Stimulated activated CD4-positive, alpha-beta T cell treated with anti-CD3 and anti-CD28 coated beads, Interleukin-2, amount 100 ng/mL, for 48 hours (primary cell): ENCODE results near the gene OTULINL.
"Not testable (repeated sequence)": the region's sequence is repeated elsewhere in the genome, so short reads cannot be mapped to it uniquely, and the experiment has no call there.

Source experiments
- DNase-seq, 2 donors: peaks; one replicate each; pipeline ENCODE4 v3.0.0-alpha.2; 2020

The OTULINL gene

DNA sequence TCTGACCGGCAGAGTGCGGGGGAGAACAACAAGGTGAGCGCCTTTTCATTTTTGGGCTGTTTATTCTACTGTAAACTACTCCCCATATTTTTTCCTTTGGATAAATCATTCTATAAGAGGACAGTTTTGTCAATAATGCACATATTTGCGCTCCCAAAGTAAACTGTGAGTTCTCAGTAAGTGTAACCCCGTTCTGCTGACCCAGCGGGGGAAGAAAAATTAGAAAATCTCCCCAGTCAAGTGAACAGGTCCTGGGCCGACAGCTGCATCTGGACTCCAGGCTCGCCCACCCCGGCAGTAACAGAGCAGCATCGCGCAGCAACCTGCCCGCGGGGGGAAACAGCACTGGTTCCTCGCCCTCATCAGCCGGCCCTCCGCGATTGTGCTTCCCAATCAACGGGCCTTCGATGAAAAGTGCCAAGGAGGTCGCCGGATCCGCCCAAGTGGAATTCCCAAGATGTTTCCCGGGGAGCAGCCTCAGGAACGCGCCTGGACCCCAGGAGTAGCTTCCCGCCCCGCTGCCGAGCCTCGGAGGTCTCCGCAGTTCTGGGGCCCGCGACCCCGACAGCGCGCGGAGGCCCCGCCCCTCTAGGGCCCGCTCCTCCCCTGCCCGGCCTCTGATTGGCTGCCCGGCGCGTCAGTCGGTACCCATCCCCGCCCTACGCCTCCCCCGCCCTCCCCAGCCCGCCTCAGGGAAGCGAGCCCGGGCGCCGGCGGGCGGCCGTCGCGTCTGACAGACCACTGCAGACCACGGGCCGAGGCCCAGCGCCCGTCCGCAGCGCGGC is at the start of gene OTULINL:
Gene OTULINL, plus strand, starts transcription at position 687 of the 785 bp plus-strand sequence. CDS start 103 bp downstream, outside the sequence.
- DNase-seq = peak; percentile 84 to 86

DNA sequence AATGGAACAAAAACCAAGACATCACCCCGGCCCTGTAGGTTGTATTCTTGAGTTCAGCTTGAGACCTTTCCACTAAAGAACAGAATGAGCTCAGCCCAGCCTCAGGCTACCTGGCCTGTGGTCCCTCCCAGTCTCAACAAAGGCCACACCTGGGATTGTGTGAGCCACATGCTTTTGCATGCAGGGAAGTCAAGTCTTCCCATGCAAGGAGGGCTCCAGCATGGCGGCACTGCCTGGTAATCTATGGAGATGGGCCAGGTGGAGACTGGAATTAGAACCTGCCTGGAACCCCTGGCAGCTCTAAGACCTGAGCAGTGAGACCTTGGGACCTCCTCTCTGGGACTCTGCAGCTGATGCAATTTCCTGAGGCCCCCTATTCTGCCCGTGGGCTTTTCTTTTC is 49.4 kb upstream of the OTULINL start:
- DNase-seq = no peak

DNA sequence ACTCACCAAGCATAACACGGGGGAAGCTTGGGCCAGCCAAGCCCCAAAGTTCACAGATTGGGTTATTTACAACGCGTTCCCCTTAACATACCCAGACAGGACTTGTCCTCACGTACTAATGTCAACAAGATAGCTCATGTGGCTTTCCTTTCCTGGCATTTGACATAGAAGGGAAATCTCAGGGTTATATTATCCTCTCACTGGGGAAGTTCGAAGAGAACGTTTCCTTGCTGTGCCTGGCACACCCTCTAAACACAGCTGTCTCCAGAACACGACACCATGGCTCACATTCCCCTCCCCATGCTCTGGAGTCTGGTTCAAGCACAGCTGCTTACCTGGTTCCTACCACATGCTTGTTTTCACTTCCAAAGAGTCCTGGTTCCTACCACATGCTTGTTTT is 46.8 kb upstream of the OTULINL start:
- DNase-seq = no peak

DNA sequence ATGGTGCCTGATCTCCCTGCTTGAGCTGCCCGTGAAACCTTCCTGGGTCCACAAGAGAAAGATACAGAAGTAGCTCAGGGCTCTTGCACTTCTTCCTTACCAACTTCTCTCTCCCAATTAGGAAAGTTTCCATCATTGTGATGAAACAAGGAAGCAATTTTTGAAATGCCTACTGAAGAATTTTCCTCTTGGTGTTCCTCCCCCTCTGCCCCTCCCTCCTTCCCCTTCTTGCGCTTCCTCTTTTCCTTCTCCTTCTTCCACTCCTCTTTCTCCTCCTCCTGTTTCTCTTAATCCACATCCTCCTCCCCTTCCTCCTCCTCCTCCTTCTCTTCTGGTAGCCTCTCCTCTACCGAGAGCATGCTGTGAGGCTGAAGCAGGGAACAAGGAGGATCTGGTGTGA is 36.3 kb upstream of the OTULINL start:
- DNase-seq = no peak

DNA sequence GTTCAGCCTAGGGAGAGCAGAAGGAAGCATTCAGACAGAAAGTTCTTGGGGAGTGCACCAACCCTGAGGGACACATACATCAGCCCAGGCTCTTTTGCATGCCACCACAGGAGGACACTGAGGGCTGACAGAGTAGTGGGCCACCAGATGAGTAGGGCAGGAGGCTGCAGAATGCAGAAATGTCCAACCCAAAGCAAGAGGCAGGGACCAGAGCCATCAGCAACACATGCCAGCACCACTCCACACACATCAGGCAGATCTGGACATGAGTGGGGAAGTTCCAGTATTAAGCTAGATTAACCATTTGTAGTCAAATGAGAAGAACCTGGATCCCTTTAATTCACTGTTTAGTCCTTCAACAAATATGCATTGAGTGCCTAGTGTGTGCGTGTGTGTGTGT is 35.7 kb upstream of the OTULINL start:
- no peak for DNase-seq

DNA sequence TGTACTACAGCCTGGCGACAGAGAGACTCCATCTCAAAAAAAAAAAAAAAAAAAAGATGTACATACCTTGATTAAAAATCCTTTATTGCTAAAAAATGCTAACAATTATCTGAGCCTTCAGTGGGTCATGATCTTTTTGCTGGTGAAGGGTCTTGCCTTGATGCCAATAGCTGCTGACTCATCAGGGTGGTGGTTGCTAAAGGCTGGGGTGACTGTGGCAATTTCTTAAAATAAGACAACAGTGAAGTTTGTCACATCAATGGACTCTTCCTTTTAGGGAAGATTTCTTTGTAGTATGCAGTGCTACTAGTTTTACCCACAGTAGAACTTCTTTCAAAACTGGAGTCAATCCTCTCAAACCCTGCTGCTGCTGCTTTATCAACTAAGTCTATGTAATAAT is 33.9 kb upstream of the OTULINL start:
- no peak for DNase-seq

DNA sequence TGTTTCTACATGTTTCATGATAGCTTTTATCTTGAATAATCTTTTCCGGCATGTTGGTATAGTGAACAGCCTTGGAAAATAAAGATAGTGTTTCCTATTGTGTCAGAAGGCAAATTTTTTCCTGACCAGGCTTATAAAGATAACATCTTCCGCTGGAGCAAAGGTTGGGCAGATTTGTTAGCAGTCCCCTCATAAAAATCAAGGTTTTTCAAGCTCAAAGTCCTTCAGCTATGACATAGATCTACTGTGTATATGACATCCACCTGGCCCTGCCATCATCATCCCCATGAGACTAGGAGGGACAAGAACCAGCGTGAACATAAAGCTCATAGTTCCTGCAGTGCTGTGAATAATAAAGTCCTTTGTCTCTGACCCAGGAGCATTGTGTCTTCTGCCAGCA is 30.4 kb upstream of the OTULINL start:
- DNase-seq = no peak

DNA sequence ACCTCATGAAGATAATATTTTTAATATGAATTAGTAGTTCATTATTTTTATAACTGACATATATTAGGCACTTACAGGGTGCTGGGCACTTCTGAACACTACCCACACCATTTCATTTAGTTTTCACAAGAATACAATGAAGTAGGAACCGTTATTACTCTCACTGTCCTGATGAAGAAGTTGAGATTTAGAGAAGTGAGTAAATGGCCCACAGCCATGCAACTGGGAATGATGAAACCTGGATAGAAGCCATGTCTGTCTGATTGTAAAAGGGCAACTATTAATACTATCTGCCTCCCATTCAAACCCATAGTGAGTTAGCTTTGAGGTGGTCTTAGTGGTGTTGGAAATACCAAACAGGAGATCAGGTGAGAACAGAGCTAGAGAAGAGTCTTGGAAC is 29.6 kb upstream of the OTULINL start:
- no peak for DNase-seq

DNA sequence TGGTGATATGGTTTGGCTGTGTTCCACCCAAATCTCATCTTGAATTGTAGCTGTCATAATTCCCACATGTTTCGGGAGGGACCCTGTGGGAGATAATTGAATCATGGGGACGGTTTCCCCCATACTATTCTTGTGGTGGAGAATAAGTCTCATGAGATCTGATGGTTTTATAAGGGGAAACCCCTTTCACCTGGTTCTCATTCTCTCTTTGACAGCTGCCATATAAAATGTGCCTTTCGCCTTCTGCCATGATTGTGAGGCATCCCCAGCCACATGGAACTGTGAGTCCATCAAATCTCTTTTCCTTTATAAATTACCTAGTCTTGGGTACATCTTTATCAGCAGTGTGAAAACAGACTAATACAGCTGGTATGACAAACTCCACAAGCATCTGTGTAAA is 27.3 kb upstream of the OTULINL start:
- DNase-seq = not testable (repeated sequence)

DNA sequence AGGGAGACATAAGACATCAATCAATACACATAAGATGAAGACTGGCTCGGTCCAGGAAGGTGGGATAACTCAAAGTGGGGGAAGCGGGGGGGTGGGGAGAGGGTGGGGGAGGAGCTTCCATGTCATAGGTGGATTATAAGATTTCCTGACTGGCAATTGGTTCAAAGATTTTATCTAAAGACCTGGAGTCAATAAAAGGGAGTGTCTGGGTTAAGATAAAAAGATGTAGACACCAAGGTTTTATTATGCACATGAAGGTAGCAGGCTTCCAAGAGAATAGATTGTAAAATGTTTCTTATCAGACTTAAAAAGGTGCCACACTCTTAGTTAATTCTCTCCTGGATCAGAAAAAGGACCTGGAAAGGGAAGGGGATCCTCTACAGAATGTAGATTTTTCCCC is 25.6 kb upstream of the OTULINL start:
- DNase-seq = no peak

DNA sequence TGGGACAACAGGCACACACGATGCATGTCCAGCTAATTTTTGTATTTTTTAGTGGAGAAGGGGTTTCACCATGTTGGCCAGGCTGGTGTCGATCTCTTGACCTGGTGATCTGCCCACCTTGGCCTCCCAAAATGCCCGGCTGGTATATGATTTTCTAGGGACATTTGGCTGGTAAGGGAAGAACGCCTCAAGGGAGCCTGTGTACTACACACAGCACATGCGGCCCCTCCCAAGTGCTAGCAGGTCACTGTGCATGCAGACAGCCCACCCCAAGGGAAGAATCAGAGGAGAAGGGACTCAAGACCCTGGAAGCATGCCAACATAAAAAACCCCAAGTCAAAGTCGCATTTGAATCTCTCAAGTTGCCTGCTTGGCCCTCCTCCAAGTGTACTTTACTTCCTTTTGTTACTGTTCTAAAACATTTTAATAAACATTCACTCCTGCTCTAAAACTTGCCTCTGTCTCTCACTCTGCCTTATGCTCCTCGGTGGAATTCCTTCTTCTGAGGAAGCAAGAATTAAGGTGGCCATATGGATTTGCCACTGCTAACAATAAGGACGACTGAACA is 24.3 kb upstream of the OTULINL start:
- DNase-seq = no peak

DNA sequence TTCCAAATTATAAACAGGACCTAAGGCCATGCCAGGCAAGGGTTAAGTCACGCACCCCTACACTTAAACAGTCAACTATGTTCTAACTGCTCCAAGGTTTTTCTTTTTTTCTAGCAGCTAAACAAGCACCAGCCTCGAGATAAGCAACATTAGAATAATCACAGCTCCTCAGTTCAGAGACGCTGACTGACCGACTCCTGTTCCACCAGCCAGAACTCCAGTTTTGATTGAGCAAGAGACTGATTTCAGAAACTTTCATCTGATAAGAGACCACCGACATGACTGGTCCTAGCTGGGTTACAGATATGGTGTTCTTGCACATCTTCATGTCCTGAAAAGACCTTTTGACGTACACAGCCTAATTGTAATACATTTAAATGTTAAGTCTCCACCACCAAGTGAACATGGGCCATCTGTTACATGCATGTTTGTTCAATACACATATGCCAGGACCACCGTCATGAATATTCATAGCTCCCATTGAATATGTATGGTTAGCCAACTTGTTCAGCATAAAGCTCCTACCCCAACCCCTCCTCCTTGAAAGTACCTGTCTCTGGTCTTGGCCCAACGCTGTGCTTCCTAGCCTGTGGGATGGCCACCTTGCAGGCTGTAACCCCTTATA is 23.7 kb upstream of the OTULINL start:
- no peak for DNase-seq

DNA sequence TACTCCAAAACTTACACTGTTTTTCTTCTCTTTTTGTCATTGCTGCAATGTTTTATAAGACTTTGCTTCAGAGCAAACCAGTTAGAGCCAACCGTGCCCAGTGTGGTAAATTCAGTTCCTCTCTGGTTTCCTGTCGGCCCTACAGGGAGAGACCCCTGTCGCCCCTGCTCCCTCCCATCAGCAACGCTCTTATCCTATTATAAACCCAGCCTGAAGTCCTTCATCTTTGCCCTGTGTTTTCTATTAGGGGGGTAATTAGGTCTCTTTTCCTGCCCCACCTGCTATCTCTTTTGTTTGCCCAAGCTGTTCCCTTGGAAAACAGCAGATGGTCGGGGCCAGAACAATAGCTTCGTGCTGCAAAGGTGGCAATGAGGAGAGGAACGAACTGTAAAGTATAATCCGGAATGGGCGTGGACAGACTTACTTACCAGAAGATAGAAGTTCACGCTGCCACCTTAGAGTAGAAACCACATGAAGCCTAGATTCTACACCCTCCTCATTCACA is 21.4 kb upstream of the OTULINL start:
- DNase-seq = no peak

DNA sequence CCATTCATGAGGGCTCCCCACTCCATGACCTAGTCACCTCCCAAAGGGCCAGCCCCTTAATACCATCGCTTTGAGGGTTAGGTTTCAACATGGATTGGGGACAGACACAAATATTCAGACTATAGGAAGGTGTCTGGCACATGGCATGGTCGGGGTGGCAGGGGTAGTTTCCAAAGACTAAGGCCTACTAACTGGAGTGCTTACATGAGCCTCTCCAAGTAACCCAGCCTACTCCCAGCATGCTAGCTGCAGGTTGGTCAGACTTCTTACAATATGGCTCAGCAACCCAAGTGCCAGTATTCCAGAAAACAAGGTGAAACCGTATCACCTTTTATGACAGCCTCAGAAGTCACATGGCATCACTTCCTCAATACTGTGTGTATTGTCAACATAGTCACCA is 19.9 kb upstream of the OTULINL start:
- no peak for DNase-seq

DNA sequence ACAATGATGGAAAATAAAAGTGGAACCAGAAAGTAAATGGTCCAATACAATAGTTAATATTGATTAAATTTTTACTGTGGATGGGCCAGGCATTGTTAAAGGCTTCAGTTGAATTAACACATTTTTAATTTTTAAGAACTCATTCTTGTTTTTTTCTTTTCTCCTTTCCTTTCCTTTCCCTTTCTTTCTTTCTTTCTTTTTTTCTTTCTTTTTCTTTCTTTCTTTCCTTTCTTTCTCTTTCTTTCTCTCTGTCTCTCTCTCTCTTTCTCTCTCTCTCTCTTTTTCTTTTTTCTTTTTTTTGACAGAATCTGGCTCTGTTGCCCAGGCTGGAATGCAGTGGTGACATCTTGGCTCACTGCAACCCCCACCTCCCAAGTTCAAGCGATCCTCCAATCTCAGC is 13.3 kb upstream of the OTULINL start:
- no peak for DNase-seq

DNA sequence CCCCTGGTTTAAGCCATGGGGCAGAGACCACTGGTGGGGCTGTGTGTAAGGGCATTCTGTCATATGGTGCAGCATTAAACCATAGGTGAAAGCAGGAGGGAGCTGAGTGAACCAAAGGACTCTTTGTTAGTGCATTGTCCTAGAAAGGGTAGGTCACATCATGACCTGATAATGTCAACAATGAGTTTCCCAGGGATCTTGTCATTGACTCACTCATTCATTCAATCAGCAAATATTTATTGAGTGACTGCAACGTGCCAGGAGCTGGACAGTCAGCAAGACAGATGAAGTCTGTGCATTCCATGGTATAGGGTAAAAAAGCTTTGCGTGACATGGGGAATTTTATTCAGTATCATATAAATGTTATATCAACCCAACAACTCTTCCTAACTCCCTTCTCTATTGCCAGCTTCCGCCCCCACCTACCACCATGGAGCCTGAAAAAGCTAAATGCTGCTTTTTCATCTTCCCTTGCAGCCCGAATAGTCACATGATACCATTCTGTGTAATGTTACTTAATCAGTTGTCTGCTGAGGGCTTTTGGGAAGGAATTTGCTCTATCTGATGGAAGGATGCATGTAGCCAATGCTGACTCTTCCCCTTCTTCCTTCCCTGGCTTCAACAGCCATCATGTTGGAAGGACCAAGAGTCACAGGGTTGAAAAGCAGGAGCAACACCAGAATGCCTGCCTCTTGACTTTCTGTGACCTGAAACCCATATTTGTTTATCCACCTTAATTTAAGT is 11.5 kb upstream of the OTULINL start:
- DNase-seq = no peak

DNA sequence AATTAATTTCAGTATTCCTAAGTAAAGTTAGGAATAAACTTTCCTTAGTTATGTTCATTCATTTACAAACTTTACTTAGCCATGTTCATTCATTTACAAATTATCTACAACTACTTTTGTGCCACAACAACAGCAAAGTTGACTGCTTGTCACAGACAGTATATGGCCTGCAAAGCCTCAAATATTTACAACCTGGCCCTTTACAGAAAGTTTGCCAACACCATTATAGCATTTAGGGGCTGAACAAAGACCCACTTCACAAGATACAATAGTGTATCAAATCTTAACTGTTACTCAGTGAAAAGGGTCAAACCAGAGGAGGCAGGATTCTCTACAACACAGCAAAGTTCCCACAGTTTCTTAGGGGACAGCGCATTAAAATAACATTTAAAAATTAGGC is 9.7 kb upstream of the OTULINL start:
- no peak for DNase-seq

DNA sequence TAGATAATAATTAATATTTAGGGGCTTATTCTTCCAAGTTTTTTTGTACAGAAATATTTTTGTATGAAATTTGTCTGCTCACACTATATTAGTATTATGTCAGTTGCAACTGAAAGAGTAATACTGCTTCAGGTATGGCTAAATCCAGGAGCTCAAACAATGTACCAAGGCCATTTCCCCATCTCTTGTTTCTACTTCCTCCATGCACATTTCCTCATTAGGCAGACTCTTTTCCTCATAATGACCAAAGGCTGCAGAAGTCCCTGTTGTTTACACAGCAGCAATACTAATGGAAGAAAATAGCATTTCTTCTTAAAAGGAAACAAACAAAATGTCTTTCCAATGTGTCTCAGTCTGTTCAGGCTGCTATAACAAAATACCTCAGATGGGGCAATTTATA is 9.2 kb upstream of the OTULINL start:
- no peak for DNase-seq

DNA sequence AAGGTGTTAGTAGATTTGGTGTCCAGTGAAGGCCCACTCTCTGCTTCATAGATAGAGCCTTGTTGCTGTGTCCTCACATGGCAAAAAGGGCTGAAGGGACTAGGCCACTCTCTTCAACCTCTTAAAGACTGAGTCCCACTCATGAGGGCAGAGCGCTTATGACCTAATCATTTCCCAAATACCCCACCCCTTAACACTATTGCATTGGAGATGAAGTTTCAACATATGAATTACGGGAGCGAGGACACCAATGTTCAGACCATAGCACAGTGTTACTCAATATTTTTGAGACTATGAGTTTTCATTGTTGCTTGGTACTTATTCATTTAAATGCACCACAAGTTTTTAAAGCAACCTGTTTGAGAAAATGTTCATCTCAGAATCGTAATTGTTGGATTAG is 8.8 kb upstream of the OTULINL start:
- no peak for DNase-seq

DNA sequence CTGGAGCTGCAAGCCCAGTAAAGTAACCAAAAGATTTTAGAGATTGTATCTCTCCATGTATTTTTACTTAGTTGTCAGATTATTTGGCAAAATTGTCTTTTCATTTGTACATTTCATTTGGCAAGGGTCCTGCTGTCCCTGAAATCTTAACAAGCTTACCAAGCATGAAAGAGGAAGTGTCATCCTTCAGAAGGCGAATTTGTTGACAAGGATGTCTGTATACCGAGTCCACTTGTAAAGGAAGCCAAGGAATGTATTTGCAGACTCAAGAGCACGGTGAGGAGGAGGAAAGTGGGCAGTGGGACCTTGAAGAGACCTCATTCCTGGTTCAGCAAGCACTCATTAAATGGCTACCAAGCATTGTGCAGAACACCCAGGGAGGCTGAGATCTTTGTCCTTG is 7.5 kb upstream of the OTULINL start:
- DNase-seq = no peak

DNA sequence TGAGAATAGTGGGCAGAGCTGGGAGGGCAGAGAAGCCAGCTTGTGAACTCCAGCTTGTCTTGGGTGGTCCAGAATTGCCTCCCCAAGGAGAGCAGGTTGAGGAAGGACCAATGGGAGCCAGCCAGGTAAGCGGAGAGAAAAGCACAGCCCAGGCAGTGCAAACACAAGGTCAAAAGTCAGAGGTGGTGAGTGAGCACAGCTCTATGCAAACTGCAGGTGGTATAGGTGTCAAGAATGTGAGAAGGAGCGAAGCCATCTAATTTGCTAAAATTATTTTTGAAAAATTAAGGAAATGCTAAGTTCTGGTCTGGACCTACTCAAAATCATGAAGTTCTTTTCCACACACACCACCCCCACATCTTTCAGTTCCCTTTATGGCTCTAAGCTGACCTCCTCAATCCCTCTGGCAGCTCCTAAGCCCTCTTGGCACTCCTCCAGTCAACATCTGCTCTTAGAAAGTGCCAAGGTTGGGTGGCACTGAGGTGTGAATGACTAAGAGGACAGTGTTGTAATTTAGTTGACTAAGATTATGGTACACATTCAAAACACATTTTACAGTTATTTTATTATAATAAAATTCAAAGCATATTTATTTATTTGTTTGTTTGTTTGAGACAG is 6.6 kb upstream of the OTULINL start:
- no peak for DNase-seq

DNA sequence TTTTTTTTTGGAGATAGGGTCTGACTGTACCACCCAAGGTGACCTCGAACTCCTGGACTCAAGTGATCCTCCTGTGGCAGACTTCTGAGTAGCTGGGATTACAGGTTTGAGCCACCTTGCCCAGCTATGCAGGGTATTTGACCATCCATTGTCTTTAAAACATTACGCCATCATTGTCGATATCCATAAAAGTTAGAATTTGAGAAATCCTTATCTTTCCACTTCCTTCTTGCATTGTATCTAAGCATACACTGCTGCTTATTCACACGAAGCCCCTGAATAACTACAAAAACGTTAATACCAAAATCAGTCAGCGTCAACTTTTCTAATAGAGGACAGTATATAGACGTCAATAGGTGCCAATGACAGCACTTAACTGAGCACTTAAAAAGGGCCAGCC is 5.4 kb upstream of the OTULINL start:
- DNase-seq = no peak

DNA sequence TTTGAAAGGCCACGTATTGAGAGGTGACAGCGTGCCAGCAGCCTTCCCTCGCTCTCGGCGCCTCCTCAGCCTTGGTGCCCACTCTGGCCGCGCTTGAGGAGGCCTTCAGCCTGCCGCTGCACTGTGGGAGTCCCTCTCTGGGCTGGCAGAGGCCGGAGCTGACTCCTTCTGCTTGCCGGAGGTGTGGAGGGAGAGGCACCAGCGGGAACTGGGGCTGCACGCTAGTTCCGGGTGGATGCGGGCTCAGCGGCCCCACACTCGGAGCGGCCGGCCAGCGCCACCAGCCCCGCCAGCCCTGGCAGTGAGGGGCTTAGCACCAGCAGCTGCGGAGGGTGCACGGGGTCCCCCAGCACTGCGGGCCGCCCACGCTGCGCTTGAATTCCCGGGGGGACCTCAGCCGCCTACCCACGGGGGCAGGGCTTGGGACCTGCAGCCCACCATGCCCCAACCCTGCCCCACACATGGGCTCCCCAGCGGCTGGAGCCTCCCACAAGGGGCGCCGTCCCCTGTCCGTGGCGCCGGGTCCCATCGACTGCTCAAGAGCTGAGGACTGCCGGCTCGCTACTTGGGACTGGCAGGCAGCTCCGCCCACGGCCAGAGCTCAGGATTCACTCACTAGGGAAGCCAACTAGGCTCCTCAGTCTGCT is 4.4 kb upstream of the OTULINL start:
- DNase-seq = no peak
